GM18517 (cell line): ENCODE data around the gene CSRP1.
A peak's percentile ranks its signal among the peaks of the same experiment; 100 is the strongest.
"Not testable (repeated sequence)": the region's sequence is repeated elsewhere in the genome, so short reads cannot be mapped to it uniquely, and the experiment has no call there.

Source experiments
- ATAC-seq: cut with Tn5 transposase; IDR thresholded peaks from one replicate; pipeline ENCODE4 v1.9.1; 2021; ENCODE audit warnings: mild to moderate bottlenecking, moderate library complexity; ENCODE audit not compliant: unreplicated experiment

Gene CSRP1

GRCh38 chr1:201506557-201507359 is at the start of gene CSRP1:
Gene CSRP1, minus strand, starts transcription at chr1:201507123. Its CDS starts 10,820 bp downstream, at chr1:201496303.
- peak; percentile 70 for ATAC-seq

GRCh38 chr1:201555593-201555945 is 48.6 kb upstream of the CSRP1 start:
- no peak for ATAC-seq

GRCh38 chr1:201554789-201555592 is 48.1 kb upstream of the CSRP1 start:
- no peak for ATAC-seq

GRCh38 chr1:201554190-201554600 is 47.3 kb upstream of the CSRP1 start:
- ATAC-seq, result no peak

- no peak for ATAC-seq
These were observed 46.7 kb upstream of the CSRP1 start for GRCh38 chr1:201553496-201554189.

- ATAC-seq, result no peak
These were observed 46.0 kb upstream of the CSRP1 start for GRCh38 chr1:201552941-201553351.

- ATAC-seq, result no peak
These were observed 45.2 kb upstream of the CSRP1 start for GRCh38 chr1:201551877-201552731.

GRCh38 chr1:201551096-201551495 is 44.2 kb upstream of the CSRP1 start:
- no peak for ATAC-seq

- not testable (repeated sequence) for ATAC-seq
These were observed 42.6 kb upstream of the CSRP1 start for GRCh38 chr1:201549522-201549921.

GRCh38 chr1:201545851-201546492 is 39.0 kb upstream of the CSRP1 start:
- ATAC-seq, result no peak

GRCh38 chr1:201544710-201545109 is 37.8 kb upstream of the CSRP1 start:
- ATAC-seq, result no peak

GRCh38 chr1:201543871-201544642 is 37.1 kb upstream of the CSRP1 start:
- ATAC-seq, result no peak

- no peak for ATAC-seq
These were observed 35.5 kb upstream of the CSRP1 start for GRCh38 chr1:201542309-201543035.

GRCh38 chr1:201540846-201541735 is 34.2 kb upstream of the CSRP1 start:
- no peak for ATAC-seq

GRCh38 chr1:201539561-201540431 is 32.9 kb upstream of the CSRP1 start:
- ATAC-seq, result no peak
